ENCODE results near the gene CERS3.
"Not testable (repeated sequence)": the region's sequence is repeated elsewhere in the genome, so short reads cannot be mapped to it uniquely, and the experiment has no call there.

The CERS3 gene

DNA sequence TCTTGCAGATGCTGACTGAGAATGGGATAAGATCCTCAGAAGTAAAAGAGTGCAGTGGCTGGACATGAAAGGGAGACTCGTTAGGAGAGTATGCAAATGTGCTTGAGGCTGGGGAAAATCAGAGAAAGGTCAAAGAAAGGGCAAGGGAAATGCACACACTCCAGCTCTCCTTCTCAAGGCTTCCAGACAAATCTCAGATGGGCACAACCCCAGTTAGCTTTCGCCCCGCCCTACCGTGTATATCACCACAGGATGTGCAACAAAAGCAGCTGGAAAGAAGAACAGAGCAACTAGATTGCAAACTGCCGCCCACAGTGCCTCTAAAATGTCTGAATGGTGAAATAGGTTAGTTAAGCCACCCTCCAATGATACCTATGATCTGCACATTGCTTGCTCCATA is 63.9 kb downstream of the CERS3 start:
- no peak for DNase-seq (ENCODE audit: low spot score)

DNA sequence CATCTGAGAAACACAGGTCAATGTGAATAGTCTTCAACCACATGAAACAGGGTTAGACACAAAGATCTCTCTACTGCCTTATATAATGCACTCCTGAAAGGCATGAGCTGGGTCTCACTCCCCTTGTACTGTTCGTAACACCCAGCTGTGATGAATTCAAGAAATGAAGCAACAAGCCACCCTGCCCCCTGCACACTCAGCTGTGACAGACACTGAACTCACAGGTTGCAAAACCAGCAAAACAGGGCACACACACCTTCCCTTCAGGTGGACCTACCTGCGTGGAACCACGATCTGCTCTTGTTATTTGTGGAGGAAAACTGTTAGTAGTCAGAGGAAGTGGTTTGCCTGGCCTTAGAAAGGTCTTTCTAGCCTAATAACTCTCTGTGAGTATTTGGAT is 64.5 kb downstream of the CERS3 start:
- no peak for DNase-seq (ENCODE audit: low spot score)

DNA sequence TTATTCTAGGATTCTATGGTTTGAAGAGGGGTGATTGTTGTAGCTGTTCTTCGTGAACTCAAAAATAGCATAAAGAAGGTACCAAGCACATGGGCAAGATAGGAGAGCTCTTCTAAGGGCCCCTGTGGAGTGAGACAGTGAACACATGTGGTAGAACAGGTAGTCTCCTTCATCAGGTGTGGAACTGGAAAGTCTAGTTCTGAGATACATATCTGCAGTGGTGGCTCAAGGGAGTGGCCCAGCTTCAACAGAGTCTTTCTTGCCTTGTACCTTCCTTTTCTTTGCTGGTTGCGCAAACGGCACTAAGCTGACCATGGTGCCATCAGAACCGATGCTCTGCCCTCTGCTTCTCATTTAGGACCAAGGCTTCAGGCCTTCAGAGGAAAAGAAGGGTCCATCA is 65.2 kb downstream of the CERS3 start:
- DNase-seq (ENCODE audit: low spot score) = no peak

DNA sequence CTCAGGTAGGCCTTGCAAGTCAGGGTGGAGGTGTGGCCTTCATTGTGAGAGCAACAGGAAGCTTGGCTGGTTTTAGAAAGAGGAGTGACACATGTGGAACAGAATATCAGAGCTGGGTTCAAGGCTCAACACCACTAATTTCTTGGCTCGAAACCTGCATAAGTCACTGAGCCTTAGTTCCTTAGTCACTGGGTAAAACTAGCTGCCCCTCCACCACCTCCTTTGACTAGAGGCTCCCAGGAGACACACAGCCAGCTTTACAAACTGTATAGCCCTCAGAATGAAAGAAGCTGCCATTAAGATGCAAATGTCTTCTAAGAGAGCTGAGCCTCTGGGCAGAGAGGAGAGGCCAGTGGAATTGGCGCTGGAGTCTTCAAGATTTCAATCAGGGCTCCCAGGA is 67.7 kb downstream of the CERS3 start:
- DNase-seq (ENCODE audit: low spot score) = peak; percentile 35

DNA sequence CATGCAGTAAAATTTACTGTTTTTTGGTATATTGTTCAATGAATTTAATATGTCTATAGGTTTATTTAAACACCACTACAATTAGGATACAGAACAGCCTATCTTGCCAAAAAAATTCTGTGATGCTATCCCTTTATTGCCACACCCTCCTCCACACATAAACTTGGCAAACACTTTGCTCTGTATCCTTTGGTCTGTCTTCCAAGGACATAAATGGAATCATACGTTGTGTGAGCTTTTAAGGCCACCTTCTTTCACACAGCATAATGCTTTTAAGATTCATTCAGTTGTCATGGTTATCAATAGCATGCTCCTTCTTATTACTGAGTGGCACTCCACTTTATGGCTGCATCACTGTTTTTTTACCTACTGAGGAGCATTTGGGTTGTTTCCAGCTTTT is 71.5 kb downstream of the CERS3 start:
- no peak for DNase-seq (ENCODE audit: low spot score)

DNA sequence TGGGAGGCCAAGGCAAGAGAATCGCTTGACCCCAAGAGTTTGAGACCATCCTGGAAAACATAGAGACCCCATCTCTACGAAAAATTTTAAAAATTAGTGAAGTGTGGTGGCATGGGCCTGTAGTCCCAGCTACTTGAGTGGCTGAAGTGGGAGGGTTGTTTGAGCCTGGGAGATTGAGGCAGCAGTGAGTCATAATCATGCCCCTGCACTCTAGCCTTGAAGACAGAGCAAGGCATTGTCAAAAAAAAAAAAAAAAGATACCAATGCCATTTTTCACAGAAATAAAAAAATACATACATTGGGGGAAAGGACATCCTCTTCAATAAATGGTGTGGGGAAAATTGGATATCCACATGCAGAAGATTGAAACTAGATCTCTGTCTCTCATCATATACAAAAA is 74.6 kb downstream of the CERS3 start:
- no peak for DNase-seq (ENCODE audit: low spot score)

DNA sequence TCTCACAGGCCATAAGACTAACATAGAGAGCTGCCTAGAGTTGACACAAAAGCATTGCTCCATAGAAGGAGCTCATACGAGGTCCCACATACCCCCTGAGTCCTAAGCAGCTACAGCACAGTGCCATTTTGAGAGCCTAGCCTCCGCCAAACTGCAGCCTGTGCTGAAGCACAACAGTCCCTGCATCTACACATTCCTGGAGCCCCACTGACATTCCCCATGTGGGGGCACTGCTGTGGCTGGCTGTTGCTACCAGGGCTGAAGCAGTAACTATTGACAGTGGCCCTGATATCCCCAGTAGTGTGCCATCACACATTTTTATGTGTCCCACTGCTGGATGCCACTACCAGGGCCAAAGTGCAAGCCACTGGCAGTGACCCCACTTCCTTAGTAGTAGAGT is 80.3 kb downstream of the CERS3 start:
- no peak for DNase-seq (ENCODE audit: low spot score)

DNA sequence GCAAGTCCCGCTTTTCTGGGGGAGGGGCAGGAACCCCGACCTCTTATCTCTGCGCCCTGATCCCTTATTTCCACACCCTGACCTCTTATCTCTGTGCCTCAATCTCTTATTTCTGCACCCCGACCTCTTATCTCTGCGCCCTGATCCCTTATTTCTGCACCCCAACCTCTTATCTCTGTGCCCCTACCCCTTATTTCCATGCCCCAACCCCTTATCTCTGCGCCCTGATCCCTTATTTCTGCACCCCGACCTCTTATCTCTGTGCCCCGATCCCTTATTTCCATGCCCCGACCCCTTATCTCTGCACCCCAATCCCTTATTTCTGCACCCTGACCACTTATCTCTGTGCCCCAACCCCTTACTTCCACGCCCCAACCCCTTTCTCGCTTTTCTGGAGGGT is 87.7 kb downstream of the CERS3 start:
- not testable (repeated sequence) for DNase-seq (ENCODE audit: low spot score)

DNA sequence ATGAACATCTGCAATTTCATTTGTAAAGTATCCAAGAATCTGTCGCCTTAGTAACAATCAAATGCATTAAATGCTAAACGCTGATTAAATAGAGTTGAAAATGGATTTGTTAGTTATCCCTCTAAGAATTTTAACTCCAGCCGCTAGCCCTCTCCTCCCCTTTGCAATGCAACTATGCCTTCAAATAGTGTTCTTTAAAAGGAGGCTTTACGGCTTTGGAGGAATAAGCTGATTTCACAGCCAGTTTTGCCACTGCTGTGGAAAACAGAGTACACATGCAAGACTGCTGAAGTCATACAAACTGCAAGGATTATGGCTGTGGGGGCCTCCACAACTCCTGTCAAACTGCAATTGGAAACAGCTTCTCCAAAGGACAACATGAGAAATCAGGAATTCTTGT is 89.2 kb downstream of the CERS3 start:
- DNase-seq (ENCODE audit: low spot score) = no peak

DNA sequence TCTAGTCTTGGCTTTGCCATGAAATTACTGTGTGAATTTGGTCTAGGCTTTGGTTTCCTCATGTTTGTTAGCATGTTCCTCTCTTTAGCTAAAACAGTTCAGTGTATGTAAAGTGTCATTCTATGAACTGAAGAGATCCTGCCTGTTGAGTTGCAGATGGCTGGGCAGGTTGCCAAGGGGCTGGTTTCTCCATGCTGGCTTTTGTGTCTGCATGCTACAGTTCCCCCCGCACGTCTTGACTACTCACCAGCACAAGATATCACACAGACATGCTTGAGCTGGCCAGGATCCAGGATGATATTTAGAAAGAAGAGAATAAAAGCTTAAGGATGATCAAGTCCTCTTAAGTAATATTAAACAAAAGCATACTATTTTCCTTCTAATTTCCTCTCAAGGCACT is 90.2 kb downstream of the CERS3 start:
- DNase-seq (ENCODE audit: low spot score) = no peak

DNA sequence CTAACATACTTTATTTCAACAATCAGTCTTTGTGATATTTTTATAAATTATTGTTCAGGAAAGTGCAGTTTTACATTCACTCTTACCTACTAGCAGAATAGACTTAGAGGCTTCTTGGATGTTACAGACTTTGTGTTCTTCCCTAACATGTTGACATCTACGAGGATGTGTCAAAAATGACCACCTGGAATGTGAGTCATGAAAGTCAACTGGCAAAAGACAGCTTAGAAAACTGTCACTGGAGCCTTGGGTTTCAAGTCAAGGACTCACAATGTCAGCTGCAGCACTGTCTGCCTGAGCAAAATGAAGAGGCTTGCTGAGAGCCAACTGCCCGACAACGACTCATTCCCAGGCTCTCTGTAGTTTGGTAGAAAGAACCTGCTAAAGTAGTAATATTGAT is 91.5 kb downstream of the CERS3 start:
- DNase-seq (ENCODE audit: low spot score) = no peak

DNA sequence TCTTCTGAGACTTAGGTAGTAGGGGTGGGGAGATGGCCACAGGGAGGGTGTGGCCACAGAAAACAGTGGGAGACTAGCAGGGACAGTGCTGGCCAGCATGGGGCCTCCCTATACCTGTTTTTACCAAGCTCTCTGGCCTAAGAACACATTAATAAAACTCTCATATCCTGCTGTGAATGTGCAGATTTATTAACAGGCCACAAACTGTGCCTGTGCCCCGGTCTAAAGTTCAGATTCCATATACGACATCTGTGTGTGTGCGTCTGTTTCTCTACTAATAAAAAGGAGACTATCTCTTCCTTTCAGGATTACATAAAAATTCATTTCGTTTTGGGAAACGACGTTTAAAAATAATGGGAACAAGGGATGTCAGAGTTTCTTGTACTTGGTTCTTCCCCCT is 94.2 kb downstream of the CERS3 start:
- DNase-seq (ENCODE audit: low spot score) = no peak

DNA sequence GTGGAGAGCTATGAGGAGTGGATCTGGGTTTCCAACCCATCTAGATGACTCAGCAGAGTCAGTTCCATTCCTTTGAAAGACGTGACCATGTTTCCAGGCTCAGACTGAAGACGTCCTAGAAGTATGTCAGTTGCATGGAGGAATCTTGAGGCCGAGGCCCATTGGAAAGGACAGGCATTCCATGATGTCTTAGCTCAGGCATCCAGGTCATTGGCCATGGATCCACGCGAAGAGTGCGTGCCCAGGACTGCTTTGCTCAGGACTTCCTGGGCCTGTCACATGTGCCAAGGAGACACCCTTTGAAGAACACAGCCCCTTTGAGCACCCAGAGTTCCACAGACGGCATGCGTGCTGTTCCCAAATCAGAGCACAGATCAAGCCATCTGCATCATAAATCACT is 94.7 kb downstream of the CERS3 start:
- DNase-seq (ENCODE audit: low spot score) = no peak

DNA sequence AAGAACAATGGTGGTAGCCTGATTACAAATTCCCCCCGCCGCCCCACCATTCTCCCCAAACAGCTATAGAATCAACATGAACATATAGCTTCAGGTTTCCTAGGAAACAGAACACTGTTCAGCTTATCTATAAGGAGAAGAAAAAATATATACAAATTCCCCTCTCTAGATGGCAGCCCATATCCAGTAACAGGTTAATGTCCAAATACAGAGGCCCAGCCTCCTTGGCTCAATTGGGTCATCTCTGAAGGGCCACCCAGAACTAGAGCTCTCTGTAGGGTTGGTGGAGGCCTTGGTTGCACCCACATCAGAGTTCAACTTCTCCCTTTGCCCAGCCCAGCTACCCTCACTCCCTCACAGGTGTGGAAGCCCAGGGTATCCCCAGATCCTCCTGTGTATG is 95.4 kb downstream of the CERS3 start:
- DNase-seq (ENCODE audit: low spot score) = no peak

DNA sequence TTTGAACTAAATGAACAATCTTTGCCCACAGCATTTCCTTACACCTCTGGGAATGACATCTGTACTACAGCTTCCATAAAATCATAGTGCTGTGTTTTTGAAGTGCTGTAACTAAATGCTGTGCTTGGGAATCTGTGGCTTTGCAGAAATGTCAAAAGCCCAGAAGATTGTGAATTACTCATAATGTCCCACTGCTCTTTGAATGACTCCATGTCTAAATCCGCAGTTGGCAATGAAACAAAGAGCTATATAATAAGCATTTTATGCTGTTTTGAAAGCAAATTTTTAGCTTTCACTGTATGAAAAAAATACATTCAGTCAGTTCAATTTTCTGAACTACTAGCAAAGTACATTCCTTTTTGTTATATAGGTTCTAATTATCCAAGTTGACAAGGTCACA is 98.3 kb downstream of the CERS3 start:
- DNase-seq (ENCODE audit: low spot score) = no peak

DNA sequence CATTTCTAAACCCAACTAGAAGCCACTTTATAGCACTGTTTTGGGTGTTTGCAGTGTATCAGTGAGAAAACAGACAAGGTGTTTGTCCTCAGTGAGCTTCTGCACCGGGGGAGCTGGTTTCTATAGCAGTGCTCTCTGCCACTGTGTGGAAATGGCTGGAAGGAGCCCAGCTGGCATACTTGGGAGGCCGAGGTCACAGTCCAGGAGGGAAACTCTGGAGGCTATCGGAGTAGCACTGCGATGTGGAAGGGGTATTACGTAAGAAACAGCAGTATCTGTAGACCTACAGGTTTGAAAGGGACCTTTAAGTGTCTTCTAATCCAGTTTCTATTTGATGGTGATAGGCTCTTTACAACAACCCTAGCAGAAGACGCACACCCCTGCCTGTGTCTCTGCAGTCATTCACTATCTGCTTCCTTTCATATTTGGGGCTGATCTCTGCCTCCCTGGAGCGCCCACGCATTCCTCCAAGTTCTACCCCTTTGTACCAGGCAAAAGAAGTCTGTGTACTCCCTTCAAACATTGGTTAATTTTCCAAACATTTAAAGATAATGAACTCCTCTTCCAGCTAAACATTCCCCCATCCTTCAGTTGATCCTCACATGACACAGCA is 99.5 kb downstream of the CERS3 start:
- no peak for DNase-seq (ENCODE audit: low spot score)

DNA sequence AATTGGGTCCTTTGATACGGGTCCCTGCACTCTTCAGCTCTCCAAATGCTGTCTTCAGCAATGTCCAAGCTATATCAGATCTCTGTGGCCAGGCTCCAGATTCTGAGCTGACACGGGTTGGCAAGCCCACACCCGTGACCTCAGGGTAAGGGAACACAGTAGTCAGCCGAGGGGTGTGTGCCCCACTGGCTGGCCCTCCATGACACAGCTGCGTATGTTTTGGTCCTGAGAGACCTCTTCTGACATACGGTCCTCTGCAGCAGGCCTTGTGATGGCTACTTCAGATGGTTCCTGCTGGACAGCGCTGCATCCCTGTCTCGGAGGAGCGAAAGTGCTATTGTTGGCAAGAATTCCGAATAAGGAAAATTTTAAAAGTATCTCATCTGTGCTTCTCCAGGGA is 101.8 kb downstream of the CERS3 start:
- DNase-seq (ENCODE audit: low spot score) = no peak

DNA sequence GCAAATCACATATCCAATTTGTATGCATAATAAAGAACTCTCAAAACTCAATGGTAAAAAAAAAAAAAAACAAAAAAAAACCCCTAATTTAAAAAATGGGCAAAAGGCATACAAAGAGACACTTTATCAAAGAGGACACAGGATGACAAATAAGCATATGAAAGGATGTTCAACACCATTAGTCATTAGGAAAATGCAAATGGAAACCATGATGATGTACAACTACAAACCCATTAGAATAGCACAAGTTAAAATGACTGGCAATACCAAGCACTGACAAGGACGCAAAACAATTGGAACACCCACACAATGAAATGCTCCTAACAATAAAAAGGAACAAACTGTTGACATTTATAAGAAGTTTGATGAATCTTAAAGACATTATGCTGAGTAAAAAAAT is 123.6 kb downstream of the CERS3 start:
- DNase-seq (ENCODE audit: low spot score) = no peak

DNA sequence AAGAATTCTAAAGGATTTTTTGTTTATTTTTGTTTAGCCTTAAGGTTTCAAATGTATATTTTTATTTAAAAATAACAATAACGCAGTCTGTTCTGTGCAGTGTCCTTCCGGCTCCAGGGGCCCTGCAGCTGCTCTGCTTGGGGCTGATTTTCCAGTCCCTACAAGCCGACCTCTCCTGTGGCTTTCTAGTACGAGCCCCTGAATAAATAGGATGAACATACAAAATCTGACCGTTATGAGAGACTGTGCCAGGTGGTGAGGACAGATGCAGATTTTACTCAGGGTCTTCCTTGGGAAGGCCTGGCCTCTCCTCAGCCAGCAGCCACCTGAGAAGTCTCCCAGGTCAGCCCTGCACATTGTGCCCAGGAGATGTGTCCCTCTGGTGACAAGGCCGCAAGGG is 127.8 kb downstream of the CERS3 start:
- no peak for DNase-seq (ENCODE audit: low spot score)

DNA sequence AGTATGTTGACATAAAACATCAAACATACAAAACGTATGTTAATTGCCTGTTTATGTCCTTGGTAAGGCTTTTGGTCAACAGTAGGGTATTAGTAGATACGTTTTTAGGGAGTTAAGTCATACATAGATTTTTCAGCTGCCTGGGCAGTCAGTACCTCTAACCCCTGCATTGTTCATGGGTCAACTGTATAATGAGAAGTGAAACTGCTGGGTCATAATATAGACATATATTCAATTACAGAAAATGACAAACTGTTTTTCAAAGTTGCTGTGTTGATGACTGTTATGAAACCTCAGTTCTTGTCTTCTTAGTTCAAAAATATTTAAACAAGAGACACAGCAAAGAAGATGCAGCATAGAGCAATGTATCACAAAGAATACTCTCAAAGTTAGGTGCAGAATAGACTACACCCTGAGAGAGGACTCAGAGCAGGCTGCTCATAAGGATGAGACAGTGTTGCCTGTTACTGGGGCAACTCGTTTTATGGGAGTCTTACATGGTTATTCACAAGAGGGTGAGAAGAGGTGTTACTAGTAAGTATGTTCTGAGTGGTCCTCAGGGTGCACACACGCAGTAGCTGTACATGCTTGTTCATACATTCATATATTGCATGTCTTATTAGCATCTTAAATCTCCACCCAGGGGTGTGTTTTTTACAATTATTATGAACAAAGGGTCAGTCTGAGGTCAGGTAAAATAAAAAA is 133.9 kb downstream of the CERS3 start:
- no peak for DNase-seq (ENCODE audit: low spot score)

DNA sequence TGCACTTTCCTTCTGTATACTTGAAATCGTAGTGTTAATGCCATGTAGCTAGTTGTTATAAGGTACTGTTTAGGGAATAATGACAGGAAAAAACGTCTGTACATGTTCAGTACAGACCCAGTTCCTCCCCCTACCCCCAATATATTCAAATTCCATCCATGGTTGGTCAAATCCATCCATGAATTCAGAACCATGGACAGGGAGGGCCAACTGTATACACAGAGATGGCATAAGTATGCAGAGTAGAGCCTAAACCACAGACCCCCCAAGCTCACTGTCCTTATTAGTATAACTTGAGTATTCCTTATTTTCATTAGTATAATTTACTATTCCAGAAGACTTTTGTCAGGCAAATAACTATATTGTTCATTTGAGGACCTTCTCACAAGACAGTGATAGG is 135.7 kb downstream of the CERS3 start:
- DNase-seq (ENCODE audit: low spot score) = no peak

DNA sequence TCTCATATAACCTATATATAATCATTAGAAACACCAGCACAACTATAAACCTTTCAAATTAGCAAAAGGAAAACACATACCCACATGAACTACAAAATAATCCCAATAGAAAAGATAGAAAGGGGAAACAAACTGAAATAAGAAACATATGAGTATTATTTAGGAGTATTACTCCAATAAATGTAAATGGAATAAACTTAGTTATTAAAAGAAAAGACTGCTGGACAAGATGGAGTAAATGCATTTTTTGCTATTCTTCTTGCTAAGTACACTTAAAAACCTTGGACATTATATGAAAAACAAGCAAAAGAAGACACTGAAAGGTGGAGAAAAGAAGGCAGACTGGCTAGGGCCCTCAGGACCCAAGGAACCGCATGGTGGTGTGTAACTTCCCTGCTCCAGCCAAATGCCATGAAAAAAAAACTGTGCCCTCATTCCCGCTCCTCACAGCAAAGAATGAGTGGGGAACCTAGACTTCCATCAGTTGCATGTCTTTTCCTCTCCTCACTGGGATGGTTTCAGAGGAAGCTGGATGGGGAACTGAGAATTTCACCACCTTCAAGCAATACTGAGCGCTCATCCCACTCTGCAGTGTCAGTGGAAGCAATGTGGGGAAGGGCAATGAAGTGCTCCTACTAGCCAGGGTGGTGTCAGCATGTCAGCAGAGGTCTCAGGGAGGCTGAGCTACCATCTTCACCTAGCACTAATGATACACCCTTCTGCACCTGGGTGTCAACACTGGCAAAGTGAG is 143.3 kb downstream of the CERS3 start:
- DNase-seq (ENCODE audit: low spot score) = no peak

DNA sequence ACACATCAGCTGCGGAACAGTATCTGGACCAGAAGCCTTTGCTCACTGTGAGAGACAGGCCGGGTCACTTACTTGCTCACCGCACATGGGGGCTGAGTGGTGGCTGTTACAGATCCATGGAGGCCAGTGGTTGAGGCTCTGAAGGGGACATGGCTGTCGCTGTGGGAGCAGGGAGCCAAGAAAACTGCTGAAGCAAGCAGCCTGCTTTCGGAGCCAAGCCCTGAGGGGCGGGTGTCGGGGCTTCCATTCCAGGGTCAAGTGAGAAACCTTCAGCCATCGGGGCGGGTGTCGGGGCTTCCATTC is 144.7 kb downstream of the CERS3 start:
- DNase-seq (ENCODE audit: low spot score) = no peak

All from germinal center (tissue), 1 donor.